HEK293 (cell line): ENCODE measurements around the gene TAF11.

Experiments used
- CTCF ChIA-PET: fragments of 350-600 bp; formaldehyde crosslinking; extraction: SDS; loops from one replicate; lab custom pipeline; 2021; ENCODE audit warnings: antibody characterized with exemption; lab: Yijun Ruan, JAX
- POLR2A ChIA-PET: fragments of 300-600 bp; formaldehyde crosslinking; extraction: SDS; loops from one replicate; lab custom pipeline; 2020; ENCODE audit warnings: antibody characterized with exemption, inconsistent platforms; lab: Yijun Ruan, JAX
- H3K27ac ChIP-seq: fragments of 200-500 bp; sonication (Bioruptor generic); 2 replicates; pipeline ENCODE4 v1.5.1; 2014; ENCODE audit warnings: low read depth, low read length, control low read depth, inconsistent platforms; ENCODE audit errors: extremely low read depth
- H3K36me3 ChIP-seq, 2 experiments: fragments of 200-500 bp in 1 of 2; sonication (Bioruptor generic) in 1 of 2; 1 replicate in 1 of 2; 2 replicates in 1 of 2; pipeline ENCODE4 v1.5.1; 2014 to 2017; ENCODE audit warnings: inconsistent platforms in 2 of 2, low read length in 2 of 2; ENCODE audit not compliant: control insufficient read depth in 2 of 2, insufficient read depth in 1 of 2
- H3K4me1 ChIP-seq: fragments of 200-500 bp; sonication (Bioruptor generic); 2 replicates; pipeline ENCODE4 v1.5.1; 2014; ENCODE audit warnings: mild to moderate bottlenecking, low read length, inconsistent platforms; ENCODE audit not compliant: control insufficient read depth, insufficient read depth
- H3K4me3 ChIP-seq: 2 replicates; pipeline ENCODE4 v1.5.1; 2011; ENCODE audit warnings: low read depth, mild to moderate bottlenecking, control low read depth, low read length, moderate library complexity
- H3K9me3 ChIP-seq: fragments of 200-500 bp; sonication (Bioruptor generic); 2 replicates; pipeline ENCODE4 v1.5.1; 2014; ENCODE audit warnings: low read depth, low read length, inconsistent platforms; ENCODE audit not compliant: control insufficient read depth, insufficient read depth
- AEBP2 ChIP-seq: fragments of 450-650 bp; formaldehyde crosslinking; IDR thresholded peaks from 2 replicates; pipeline ENCODE4 v1.5.1; 2016; ENCODE audit warnings: missing biosample characterization, missing genetic modification characterization, borderline replicate concordance
- BCL11B ChIP-seq: fragments of 450-650 bp; formaldehyde crosslinking; IDR thresholded peaks from 2 replicates; pipeline ENCODE4 v1.5.1; 2016; ENCODE audit warnings: low read depth, missing biosample characterization, missing genetic modification characterization
- EGR2 ChIP-seq: fragments of 450-650 bp; formaldehyde crosslinking; IDR thresholded peaks from 2 replicates; pipeline ENCODE4 v1.5.1; 2016; ENCODE audit warnings: low read depth, missing biosample characterization, missing genetic modification characterization
- ELK4 ChIP-seq: IDR thresholded peaks from 2 replicates; pipeline ENCODE4 v1.6.1; 2011; ENCODE audit warnings: mild to moderate bottlenecking, low read depth, low read length, borderline replicate concordance
- GLIS1 ChIP-seq: fragments of 450-650 bp; formaldehyde crosslinking; IDR thresholded peaks from 2 replicates; pipeline ENCODE4 v1.5.1; 2016; ENCODE audit warnings: missing biosample characterization, missing genetic modification characterization
- SALL2 ChIP-seq: fragments of 450-650 bp; formaldehyde crosslinking; IDR thresholded peaks from 2 replicates; pipeline ENCODE4 v1.5.0; 2017; ENCODE audit warnings: missing biosample characterization, mild to moderate bottlenecking, missing genetic modification characterization, borderline replicate concordance
- SP3 ChIP-seq: fragments of 450-650 bp; formaldehyde crosslinking; IDR thresholded peaks from 2 replicates; pipeline ENCODE4 v1.5.1; 2016; ENCODE audit warnings: missing biosample characterization, missing genetic modification characterization
- TRIM28 ChIP-seq: IDR thresholded peaks from 2 replicates; pipeline ENCODE4 v1.6.1; 2011; ENCODE audit warnings: low read length, control low read depth, borderline replicate concordance
- TSHZ1 ChIP-seq: fragments of 450-650 bp; formaldehyde crosslinking; IDR thresholded peaks from 2 replicates; pipeline ENCODE4 v1.5.1; 2016; ENCODE audit warnings: missing biosample characterization, missing genetic modification characterization, borderline replicate concordance
- ZBTB1 ChIP-seq: fragments of 450-650 bp; formaldehyde crosslinking; IDR thresholded peaks from 2 replicates; pipeline ENCODE4 v1.5.1; 2016; ENCODE audit warnings: missing biosample characterization, missing genetic modification characterization
- ZBTB48 ChIP-seq: fragments of 450-650 bp; formaldehyde crosslinking; IDR thresholded peaks from 2 replicates; pipeline ENCODE4 v1.5.1; 2016; ENCODE audit warnings: missing biosample characterization, missing genetic modification characterization
- ZBTB7A ChIP-seq: fragments of 450-650 bp; formaldehyde crosslinking; IDR thresholded peaks from 2 replicates; pipeline ENCODE4 v1.5.1; 2016; ENCODE audit warnings: low read depth, missing biosample characterization, missing genetic modification characterization
- ZNF10 ChIP-seq: fragments of 450-650 bp; formaldehyde crosslinking; IDR thresholded peaks from 2 replicates; pipeline ENCODE4 v1.5.1; 2017; ENCODE audit warnings: missing biosample characterization, missing genetic modification characterization
- ZNF155 ChIP-seq: fragments of 450-650 bp; formaldehyde crosslinking; IDR thresholded peaks from 2 replicates; pipeline ENCODE4 v1.5.1; 2016; ENCODE audit warnings: missing biosample characterization, missing genetic modification characterization
- ZNF157 ChIP-seq: fragments of 450-650 bp; formaldehyde crosslinking; IDR thresholded peaks from 2 replicates; pipeline ENCODE4 v1.5.1; 2016; ENCODE audit warnings: missing biosample characterization, missing genetic modification characterization
- ZNF175 ChIP-seq: fragments of 450-650 bp; formaldehyde crosslinking; IDR thresholded peaks from 2 replicates; pipeline ENCODE4 v1.5.1; 2016; ENCODE audit warnings: missing biosample characterization, missing genetic modification characterization
- ZNF221 ChIP-seq: fragments of 450-650 bp; formaldehyde crosslinking; IDR thresholded peaks from 2 replicates; pipeline ENCODE4 v1.5.1; 2017; ENCODE audit warnings: missing biosample characterization, missing genetic modification characterization, borderline replicate concordance
- ZNF341 ChIP-seq: fragments of 450-650 bp; formaldehyde crosslinking; IDR thresholded peaks from 2 replicates; pipeline ENCODE4; 2016; ENCODE audit warnings: low read depth, missing biosample characterization, missing genetic modification characterization
- ZNF366 ChIP-seq: fragments of 450-650 bp; formaldehyde crosslinking; conservative IDR thresholded peaks from 2 replicates; pipeline ENCODE4 v1.5.1; 2016; ENCODE audit warnings: missing biosample characterization, missing genetic modification characterization
- ZNF473 ChIP-seq: fragments of 450-650 bp; formaldehyde crosslinking; IDR thresholded peaks from 2 replicates; pipeline ENCODE4 v1.5.1; 2017; ENCODE audit warnings: missing biosample characterization, missing genetic modification characterization
- ZNF510 ChIP-seq: fragments of 450-650 bp; formaldehyde crosslinking; IDR thresholded peaks from 2 replicates; pipeline ENCODE4 v1.5.1; 2018; ENCODE audit warnings: mild to moderate bottlenecking, missing genetic modification characterization, missing biosample characterization; ENCODE audit not compliant: insufficient replicate concordance
- ZNF514 ChIP-seq: fragments of 450-650 bp; formaldehyde crosslinking; IDR thresholded peaks from 2 replicates; pipeline ENCODE4 v1.5.1; 2016; ENCODE audit warnings: missing biosample characterization, missing genetic modification characterization
- ZNF558 ChIP-seq: fragments of 450-650 bp; formaldehyde crosslinking; IDR thresholded peaks from 2 replicates; pipeline ENCODE4 v1.5.1; 2016; ENCODE audit warnings: missing biosample characterization, missing genetic modification characterization
- ZNF645 ChIP-seq: fragments of 450-650 bp; formaldehyde crosslinking; IDR thresholded peaks from 2 replicates; pipeline ENCODE4; 2016; ENCODE audit warnings: missing biosample characterization, missing genetic modification characterization
- ZNF658 ChIP-seq: fragments of 450-650 bp; formaldehyde crosslinking; IDR thresholded peaks from 2 replicates; pipeline ENCODE4; 2016; ENCODE audit warnings: missing biosample characterization, missing genetic modification characterization
- ZNF777 ChIP-seq: fragments of 450-650 bp; formaldehyde crosslinking; IDR thresholded peaks from 2 replicates; pipeline ENCODE4 v1.5.1; 2017; ENCODE audit warnings: missing biosample characterization, missing genetic modification characterization, borderline replicate concordance
- ZNF792 ChIP-seq: fragments of 450-650 bp; formaldehyde crosslinking; IDR thresholded peaks from 2 replicates; pipeline ENCODE4 v1.5.1; 2016; ENCODE audit warnings: missing biosample characterization, missing genetic modification characterization
- ZSCAN4 ChIP-seq: fragments of 450-650 bp; formaldehyde crosslinking; IDR thresholded peaks from 2 replicates; pipeline ENCODE4 v1.5.1; 2017; ENCODE audit warnings: missing biosample characterization, missing genetic modification characterization
- ZXDB ChIP-seq: fragments of 450-650 bp; formaldehyde crosslinking; IDR thresholded peaks from 2 replicates; pipeline ENCODE4 v1.5.1; 2016; ENCODE audit warnings: missing biosample characterization, missing genetic modification characterization

TAF11 gene

GRCh38 chr6:34834789-34835518, 52.9 kb downstream of the TAF11 start:
- peaks cover 38 to 48% of the 10 kb centered on the region in 2 experiments for H3K36me3 ChIP-seq
- POLR2A ChIA-PET, result no interaction called here
- no peak for TF ChIP-seq BCL11B (tag by site-specific recombination)
- no peak for TF ChIP-seq ZNF510 (tag by site-specific recombination)
- no peak for TF ChIP-seq SALL2 (tag by site-specific recombination)
- TF ChIP-seq AEBP2, result no peak
- no peak for TF ChIP-seq ZNF473 (tag by site-specific recombination)
- no peak for TF ChIP-seq ZNF514 (tag by site-specific recombination)
- no peak for TF ChIP-seq ZBTB1
- no peak for TF ChIP-seq ZNF155 (tag by site-specific recombination)
- no peak for TF ChIP-seq ZNF558 (tag by site-specific recombination)
- TF ChIP-seq ZXDB (tag by site-specific recombination), result no peak
- no peak for TF ChIP-seq ELK4
- TF ChIP-seq ZNF792 (tag by site-specific recombination), result no peak
- TF ChIP-seq ZNF658 (tag by site-specific recombination), result no peak
- TF ChIP-seq EGR2, result no peak
- TF ChIP-seq ZBTB48 (tag by site-specific recombination), result no peak
- TF ChIP-seq, all 188 proteins: peak for 0
- Histone ChIP-seq H3K4me3 (no peak overlapping the region), H3K27ac (no peak overlapping the region), H3K9me3 (no peaks in the 10 kb centered on the region), H3K4me1 (no peaks in the 10 kb centered on the region)
- CTCF ChIA-PET, result no interaction called here

GRCh38 chr6:34832942-34833341, 54.9 kb downstream of the TAF11 start:
- ChIA-PET POLR2A (no interaction called here), CTCF (interaction anchor here (0.7 kb wide), 2 partner anchors 472 to 1311 kb away, joined by 3 read pairs; no protein-coding TSS in a partner anchor)
- TF ChIP-seq ZNF221 (tag by site-specific recombination) (no peak), ZNF645 (tag by site-specific recombination) (no peak), ZNF366 (tag by site-specific recombination) (no peak), ZNF777 (tag by site-specific recombination) (no peak), ZNF341 (no peak), TRIM28 (no peak), SP3 (tag by site-specific recombination) (no peak), ZNF175 (tag by site-specific recombination) (no peak), ZBTB7A (no peak), ZSCAN4 (tag by site-specific recombination) (no peak), ZNF10 (no peak), TSHZ1 (tag by site-specific recombination) (no peak), ZNF157 (tag by site-specific recombination) (no peak), GLIS1 (tag by site-specific recombination) (no peak)

More at GRCh38 chr6:34832942-34833341, 54.9 kb downstream of the TAF11 start:
- Histone ChIP-seq H3K4me1 (no peaks in the 10 kb centered on the region), H3K36me3 (peaks cover 46 to 55% of the 10 kb centered on the region in 2 experiments), H3K9me3 (no peaks in the 10 kb centered on the region), H3K27ac (no peak overlapping the region), H3K4me3 (no peak overlapping the region)
